ENCODE results near the gene ZBTB49. TPM values are rescaled to one million over a fixed set of nuclear protein-coding genes. Genes with fewer than 3 reads are reported as not detected.
A peak's percentile ranks its signal among the peaks of the same experiment; 100 is the strongest.

Gene ZBTB49
- total and polyA plus RNA-seq, 2 of the 13 experiments (the other 11 are each of a cell fraction or from before 2014, with no cell fraction given), result 3.3 to 4.3 TPM

DNA sequence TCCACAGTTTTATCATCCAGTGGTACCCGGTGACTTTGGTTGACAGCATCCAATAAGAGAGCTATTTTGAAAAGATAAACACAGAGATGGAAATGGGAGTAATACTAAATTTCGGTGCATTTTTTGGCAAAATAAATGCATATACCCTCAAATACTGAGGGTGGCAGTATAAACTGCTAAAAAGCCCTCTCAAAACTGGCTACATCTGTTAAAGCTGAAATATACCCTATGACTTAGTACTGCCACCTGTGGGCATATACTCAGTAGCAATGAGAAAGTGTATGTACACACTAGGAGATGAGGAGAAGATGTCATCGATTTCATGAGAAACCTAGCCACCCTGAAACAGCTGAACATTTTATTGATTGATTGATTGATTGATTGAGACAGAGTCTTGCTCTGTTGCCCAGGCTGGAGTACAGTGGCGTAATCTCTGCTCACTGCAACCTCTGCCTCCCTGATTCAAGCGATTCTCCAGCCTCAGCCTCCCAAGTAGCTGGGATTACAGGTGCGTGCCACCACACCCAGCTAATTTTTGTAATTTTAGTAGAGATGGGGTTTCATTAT lies 29.8 kb upstream of the ZBTB49 start (continued):
- TF ChIP-seq, protein P1, sequence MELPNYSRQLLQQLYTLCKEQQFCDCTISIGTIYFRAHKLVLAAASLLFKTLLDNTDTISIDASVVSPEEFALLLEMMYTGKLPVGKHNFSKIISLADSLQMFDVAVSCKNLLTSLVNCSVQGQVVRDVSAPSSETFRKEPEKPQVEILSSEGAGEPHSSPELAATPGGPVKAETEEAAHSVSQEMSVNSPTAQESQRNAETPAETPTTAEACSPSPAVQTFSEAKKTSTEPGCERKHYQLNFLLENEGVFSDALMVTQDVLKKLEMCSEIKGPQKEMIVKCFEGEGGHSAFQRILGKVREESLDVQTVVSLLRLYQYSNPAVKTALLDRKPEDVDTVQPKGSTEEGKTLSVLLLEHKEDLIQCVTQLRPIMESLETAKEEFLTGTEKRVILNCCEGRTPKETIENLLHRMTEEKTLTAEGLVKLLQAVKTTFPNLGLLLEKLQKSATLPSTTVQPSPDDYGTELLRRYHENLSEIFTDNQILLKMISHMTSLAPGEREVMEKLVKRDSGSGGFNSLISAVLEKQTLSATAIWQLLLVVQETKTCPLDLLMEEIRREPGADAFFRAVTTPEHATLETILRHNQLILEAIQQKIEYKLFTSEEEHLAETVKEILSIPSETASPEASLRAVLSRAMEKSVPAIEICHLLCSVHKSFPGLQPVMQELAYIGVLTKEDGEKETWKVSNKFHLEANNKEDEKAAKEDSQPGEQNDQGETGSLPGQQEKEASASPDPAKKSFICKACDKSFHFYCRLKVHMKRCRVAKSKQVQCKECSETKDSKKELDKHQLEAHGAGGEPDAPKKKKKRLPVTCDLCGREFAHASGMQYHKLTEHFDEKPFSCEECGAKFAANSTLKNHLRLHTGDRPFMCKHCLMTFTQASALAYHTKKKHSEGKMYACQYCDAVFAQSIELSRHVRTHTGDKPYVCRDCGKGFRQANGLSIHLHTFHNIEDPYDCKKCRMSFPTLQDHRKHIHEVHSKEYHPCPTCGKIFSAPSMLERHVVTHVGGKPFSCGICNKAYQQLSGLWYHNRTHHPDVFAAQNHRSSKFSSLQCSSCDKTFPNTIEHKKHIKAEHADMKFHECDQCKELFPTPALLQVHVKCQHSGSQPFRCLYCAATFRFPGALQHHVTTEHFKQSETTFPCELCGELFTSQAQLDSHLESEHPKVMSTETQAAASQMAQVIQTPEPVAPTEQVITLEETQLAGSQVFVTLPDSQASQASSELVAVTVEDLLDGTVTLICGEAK (IDR thresholded peaks at IDR 0.05), result no peak
- TF ChIP-seq, protein P1 (CRISPR knock-in tag; IDR thresholded peaks at IDR 0.05), result no peak
- TF ChIP-seq NFKBIZ (CRISPR knock-in tag; IDR thresholded peaks at IDR 0.05) (no peak), ZNF333 (CRISPR knock-in tag; IDR thresholded peaks at IDR 0.05; ENCODE audit: borderline replicate concordance) (no peak), ZMYM3 (CRISPR knock-in tag; IDR thresholded peaks at IDR 0.05) (peak; percentile 60; the same call in 1 of the 2 replicates), ZFP82 (CRISPR knock-in tag; IDR thresholded peaks at IDR 0.05; ENCODE audit: borderline replicate concordance) (no peak), ZNF775 (CRISPR knock-in tag; IDR thresholded peaks at IDR 0.05; ENCODE audit: borderline replicate concordance) (no peak), MAFK (conservative IDR thresholded peaks at IDR 0.05 in 1 of 2, IDR thresholded peaks at IDR 0.05 in 1 of 2; ENCODE audit: low read length in 2 of 2) (no peak), SMC3 (IDR thresholded peaks at IDR 0.05; ENCODE audit: low read length) (peak; percentile 23; the same call in 1 of the 2 replicates)
- TF ChIP-seq, protein P2, sequence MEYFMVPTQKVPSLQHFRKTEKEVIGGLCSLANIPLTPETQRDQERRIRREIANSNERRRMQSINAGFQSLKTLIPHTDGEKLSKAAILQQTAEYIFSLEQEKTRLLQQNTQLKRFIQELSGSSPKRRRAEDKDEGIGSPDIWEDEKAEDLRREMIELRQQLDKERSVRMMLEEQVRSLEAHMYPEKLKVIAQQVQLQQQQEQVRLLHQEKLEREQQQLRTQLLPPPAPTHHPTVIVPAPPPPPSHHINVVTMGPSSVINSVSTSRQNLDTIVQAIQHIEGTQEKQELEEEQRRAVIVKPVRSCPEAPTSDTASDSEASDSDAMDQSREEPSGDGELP (IDR thresholded peaks at IDR 0.05; ENCODE audit: borderline replicate concordance, low read depth), result no peak
- TF ChIP-seq, protein P3, sequence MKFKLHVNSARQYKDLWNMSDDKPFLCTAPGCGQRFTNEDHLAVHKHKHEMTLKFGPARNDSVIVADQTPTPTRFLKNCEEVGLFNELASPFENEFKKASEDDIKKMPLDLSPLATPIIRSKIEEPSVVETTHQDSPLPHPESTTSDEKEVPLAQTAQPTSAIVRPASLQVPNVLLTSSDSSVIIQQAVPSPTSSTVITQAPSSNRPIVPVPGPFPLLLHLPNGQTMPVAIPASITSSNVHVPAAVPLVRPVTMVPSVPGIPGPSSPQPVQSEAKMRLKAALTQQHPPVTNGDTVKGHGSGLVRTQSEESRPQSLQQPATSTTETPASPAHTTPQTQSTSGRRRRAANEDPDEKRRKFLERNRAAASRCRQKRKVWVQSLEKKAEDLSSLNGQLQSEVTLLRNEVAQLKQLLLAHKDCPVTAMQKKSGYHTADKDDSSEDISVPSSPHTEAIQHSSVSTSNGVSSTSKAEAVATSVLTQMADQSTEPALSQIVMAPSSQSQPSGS (CRISPR knock-in tag; IDR thresholded peaks at IDR 0.05), result peak; percentile 19; the same call in 1 of the 2 replicates
- TF ChIP-seq, protein P4, sequence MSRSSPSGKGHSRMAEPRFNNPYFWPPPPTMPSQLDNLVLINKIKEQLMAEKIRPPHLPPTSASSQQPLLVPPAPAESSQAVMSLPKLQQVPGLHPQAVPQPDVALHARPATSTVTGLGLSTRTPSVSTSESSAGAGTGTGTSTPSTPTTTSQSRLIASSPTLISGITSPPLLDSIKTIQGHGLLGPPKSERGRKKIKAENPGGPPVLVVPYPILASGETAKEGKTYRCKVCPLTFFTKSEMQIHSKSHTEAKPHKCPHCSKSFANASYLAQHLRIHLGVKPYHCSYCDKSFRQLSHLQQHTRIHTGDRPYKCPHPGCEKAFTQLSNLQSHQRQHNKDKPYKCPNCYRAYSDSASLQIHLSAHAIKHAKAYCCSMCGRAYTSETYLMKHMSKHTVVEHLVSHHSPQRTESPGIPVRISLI (CRISPR knock-in tag; IDR thresholded peaks at IDR 0.05; ENCODE audit: borderline replicate concordance), result no peak
- TF ChIP-seq, protein P5, sequence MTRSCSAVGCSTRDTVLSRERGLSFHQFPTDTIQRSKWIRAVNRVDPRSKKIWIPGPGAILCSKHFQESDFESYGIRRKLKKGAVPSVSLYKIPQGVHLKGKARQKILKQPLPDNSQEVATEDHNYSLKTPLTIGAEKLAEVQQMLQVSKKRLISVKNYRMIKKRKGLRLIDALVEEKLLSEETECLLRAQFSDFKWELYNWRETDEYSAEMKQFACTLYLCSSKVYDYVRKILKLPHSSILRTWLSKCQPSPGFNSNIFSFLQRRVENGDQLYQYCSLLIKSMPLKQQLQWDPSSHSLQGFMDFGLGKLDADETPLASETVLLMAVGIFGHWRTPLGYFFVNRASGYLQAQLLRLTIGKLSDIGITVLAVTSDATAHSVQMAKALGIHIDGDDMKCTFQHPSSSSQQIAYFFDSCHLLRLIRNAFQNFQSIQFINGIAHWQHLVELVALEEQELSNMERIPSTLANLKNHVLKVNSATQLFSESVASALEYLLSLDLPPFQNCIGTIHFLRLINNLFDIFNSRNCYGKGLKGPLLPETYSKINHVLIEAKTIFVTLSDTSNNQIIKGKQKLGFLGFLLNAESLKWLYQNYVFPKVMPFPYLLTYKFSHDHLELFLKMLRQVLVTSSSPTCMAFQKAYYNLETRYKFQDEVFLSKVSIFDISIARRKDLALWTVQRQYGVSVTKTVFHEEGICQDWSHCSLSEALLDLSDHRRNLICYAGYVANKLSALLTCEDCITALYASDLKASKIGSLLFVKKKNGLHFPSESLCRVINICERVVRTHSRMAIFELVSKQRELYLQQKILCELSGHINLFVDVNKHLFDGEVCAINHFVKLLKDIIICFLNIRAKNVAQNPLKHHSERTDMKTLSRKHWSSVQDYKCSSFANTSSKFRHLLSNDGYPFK (CRISPR knock-in tag; IDR thresholded peaks at IDR 0.05; ENCODE audit: borderline replicate concordance), result no peak
